Lung microvascular endothelial cell (primary cell): ENCODE results near the gene GTPBP4. TPM values are rescaled to one million over a fixed set of nuclear protein-coding genes. Genes with fewer than 3 reads are reported as not detected.

Experiments used
- DNase-seq, 2 donors: peaks; one replicate each; pipeline versions ENCODE4 v3.0.0 to v3.0.0-alpha.2; 2010; ENCODE audit warnings: low read depth in 2 of 2
- total RNA-seq: library from RNA; depleted of rRNA; stranded (reverse); fragments of >200 nt; gene quantifications from 2 replicates; pipeline ENCODE4 v1.2.1, GENCODE V29; 2014

The GTPBP4 gene
- total RNA-seq, result 16.3 and 23.4 TPM in 2 replicates

GRCh38 chr10:987870-988666 is at the start of gene GTPBP4:
TSS of gene GTPBP4 (plus strand) at chr10:988434. CDS start at chr10:988480, 46 bp downstream.
- DNase-seq, result peak; percentile 98 to 99

- peak in 1 of 2 donors; percentile 20 for DNase-seq
Observed at GRCh38 chr10:938941-939678, 49.1 kb upstream of the GTPBP4 start.

- no peak for DNase-seq
Observed at GRCh38 chr10:943334-944033, 44.8 kb upstream of the GTPBP4 start.

GRCh38 chr10:944034-944831 is 44.0 kb upstream of the GTPBP4 start:
- peak; percentile 18 to 91 for DNase-seq

GRCh38 chr10:945778-946177 is 42.5 kb upstream of the GTPBP4 start:
- DNase-seq, result no peak

GRCh38 chr10:947051-947450 is 41.2 kb upstream of the GTPBP4 start:
- no peak for DNase-seq

- no peak for DNase-seq
Observed at GRCh38 chr10:947881-948280, 40.4 kb upstream of the GTPBP4 start.

GRCh38 chr10:948347-948746 is 39.9 kb upstream of the GTPBP4 start:
- no peak for DNase-seq

GRCh38 chr10:949446-949845 is 38.8 kb upstream of the GTPBP4 start:
- DNase-seq, result no peak

GRCh38 chr10:953836-954235 is 34.4 kb upstream of the GTPBP4 start:
- DNase-seq, result no peak

- no peak for DNase-seq
Observed at GRCh38 chr10:954396-954795, 33.8 kb upstream of the GTPBP4 start.

- no peak for DNase-seq
Observed at GRCh38 chr10:955127-955819, 33.0 kb upstream of the GTPBP4 start.

GRCh38 chr10:955820-956217 is 32.4 kb upstream of the GTPBP4 start:
- no peak for DNase-seq

- no peak for DNase-seq
Observed at GRCh38 chr10:958106-958505, 30.1 kb upstream of the GTPBP4 start.

- DNase-seq, result no peak
Observed at GRCh38 chr10:958856-959255, 29.4 kb upstream of the GTPBP4 start.

- DNase-seq, result no peak
Observed at GRCh38 chr10:962342-962741, 25.9 kb upstream of the GTPBP4 start.

GRCh38 chr10:963186-963585 is 25.0 kb upstream of the GTPBP4 start:
- no peak for DNase-seq

- no peak for DNase-seq
Observed at GRCh38 chr10:963655-964054, 24.6 kb upstream of the GTPBP4 start.

- DNase-seq, result no peak
Observed at GRCh38 chr10:964321-964987, 23.8 kb upstream of the GTPBP4 start.

GRCh38 chr10:964988-965417 is 23.2 kb upstream of the GTPBP4 start:
- no peak for DNase-seq
